LNCaP clone FGC (cell line): ENCODE results near the gene KRTAP16-1.
"Not testable (repeated sequence)": the region's sequence is repeated elsewhere in the genome, so short reads cannot be mapped to it uniquely, and the experiment has no call there.

Experiments used
- DNase-seq: peaks from one replicate; pipeline ENCODE4 v3.0.0-alpha.2; 2011; ENCODE audit warnings: low read depth
- H3K4me3 ChIP-seq: 2 replicates; pipeline ENCODE4 v1.5.1; 2011; ENCODE audit warnings: mild to moderate bottlenecking, low read depth, low read length, control low read depth
- CTCF ChIP-seq: IDR thresholded peaks from 2 replicates; pipeline ENCODE4 v1.5.1; 2012; ENCODE audit warnings: mild to moderate bottlenecking; ENCODE audit not compliant: control insufficient read depth, insufficient read depth; ENCODE audit errors: extremely low read depth

Gene KRTAP16-1, protein sequence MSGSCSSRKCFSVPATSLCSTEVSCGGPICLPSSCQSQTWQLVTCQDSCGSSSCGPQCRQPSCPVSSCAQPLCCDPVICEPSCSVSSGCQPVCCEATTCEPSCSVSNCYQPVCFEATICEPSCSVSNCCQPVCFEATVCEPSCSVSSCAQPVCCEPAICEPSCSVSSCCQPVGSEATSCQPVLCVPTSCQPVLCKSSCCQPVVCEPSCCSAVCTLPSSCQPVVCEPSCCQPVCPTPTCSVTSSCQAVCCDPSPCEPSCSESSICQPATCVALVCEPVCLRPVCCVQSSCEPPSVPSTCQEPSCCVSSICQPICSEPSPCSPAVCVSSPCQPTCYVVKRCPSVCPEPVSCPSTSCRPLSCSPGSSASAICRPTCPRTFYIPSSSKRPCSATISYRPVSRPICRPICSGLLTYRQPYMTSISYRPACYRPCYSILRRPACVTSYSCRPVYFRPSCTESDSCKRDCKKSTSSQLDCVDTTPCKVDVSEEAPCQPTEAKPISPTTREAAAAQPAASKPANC

GRCh38 chr17:41308918-41309359, at the start of gene KRTAP16-1:
Gene KRTAP16-1 (minus strand): TSS chr17:41309309. CDS start chr17:41309253, 56 bp downstream.
- no peak for TF ChIP-seq CTCF
- no peak within 1 kb of the TSS for H3K4me3 ChIP-seq
- DNase-seq = no peak

DNA sequence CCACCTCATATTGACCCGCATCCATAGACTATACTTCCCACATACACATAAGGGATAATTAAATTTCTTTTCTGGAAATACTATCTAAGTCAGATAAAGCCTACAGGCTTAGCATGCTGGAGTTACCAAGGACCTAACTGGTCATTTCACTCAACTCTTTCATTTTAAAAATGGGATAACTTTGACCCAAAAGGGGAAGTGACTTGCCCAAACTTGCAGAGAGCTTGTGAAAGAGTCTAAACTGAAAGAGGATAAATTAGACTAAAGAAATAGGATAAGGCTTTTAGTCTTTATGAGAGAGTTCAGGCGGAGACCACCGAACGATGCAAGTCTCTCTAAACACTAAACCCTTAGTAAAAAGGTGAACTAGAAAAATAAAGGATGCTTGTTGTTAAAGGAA, 45.4 kb upstream of the KRTAP16-1 start:
- no peak overlapping the region for H3K4me3 ChIP-seq
- no peak for TF ChIP-seq CTCF
- no peak for DNase-seq

DNA sequence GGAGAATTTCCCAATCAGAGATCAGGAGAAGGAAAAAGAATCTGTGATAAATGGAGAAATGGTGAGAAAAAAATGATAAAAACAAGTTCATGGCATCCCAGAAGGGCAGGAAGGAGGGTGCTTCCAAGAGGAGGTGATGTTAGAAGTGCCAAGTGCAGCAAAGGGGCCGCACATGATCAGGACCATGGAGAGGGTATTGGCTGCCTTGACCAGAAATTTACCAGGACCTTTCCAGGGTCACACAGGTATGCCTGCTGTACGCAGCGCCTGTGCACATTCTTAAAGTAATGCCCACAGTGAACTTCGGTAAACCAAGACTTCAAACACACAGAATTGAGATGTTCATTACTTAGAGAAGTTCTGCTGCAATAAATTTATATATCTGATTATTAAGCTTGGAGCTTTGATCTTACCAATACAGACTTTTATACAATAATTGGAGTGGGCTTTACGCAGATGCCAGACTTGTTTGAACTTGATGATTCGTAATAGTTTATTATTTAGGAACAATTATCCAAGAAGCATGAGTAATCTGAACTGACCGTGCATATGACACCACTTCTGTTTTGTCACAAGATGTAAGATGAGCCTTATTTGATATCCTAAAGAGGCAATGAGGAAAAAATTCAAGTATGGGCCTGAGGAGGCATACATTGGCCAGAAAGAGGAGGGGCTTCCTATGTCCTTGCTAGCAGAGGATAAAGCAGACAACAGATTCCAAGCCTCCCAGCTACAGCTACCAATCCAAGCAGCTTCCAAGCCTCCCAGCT, 43.7 kb upstream of the KRTAP16-1 start:
- no peak for DNase-seq
- TF ChIP-seq CTCF = no peak

DNA sequence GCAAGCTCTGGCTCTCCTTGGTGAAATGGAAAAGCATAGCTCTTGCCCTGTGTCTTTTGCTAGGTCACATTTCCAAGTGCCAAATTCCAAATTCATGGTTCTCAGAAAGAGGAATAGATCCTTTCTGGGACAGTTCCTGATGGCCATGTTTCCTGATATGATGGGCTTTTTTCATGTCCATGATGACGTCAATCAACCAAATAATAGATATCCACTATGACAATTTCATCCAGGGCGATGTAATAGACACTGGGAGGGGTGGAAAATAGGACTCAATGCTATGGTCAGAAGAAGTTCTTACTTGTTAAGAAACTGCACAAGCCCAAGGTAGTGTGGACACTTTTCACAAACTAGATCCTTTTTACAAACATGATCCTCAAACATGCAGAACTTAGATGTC, 42.1 kb upstream of the KRTAP16-1 start:
- no peak for TF ChIP-seq CTCF
- H3K4me3 ChIP-seq = no peak overlapping the region
- DNase-seq = no peak

More for the DNA sequence above, 43.7 kb upstream of the KRTAP16-1 start:
- H3K4me3 ChIP-seq = no peak overlapping the region

DNA sequence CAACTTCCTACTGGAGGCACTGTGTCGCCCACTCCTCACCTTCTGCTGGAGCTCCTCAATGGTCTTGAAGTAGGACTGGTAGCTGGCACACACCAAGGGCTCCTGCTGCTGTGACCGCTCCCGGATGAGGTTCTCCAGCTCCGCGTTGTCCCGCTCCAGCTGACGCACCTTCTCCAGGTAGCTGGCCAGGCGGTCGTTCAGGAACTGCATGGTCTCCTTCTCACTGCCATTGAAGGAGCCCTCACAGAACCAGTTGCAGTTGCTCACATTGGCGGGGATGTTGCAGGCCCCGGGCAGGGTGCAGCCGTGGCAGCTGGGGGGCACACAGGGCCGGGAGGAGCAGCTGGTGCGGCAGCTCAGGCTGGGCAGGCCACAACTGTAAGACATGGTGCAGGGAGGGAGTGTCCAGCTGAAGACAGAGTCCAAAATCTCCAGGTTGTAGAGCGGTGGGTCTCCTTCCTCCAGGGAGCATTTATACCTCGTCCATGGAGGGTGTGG, 41.3 kb upstream of the KRTAP16-1 start, which contains the start of gene KRT33A:
TSS of gene KRT33A (minus strand) at position 448 of the 498 bp plus-strand sequence. CDS start at position 387, 61 bp downstream.
- not testable (repeated sequence) for DNase-seq, H3K4me3 ChIP-seq

DNA sequence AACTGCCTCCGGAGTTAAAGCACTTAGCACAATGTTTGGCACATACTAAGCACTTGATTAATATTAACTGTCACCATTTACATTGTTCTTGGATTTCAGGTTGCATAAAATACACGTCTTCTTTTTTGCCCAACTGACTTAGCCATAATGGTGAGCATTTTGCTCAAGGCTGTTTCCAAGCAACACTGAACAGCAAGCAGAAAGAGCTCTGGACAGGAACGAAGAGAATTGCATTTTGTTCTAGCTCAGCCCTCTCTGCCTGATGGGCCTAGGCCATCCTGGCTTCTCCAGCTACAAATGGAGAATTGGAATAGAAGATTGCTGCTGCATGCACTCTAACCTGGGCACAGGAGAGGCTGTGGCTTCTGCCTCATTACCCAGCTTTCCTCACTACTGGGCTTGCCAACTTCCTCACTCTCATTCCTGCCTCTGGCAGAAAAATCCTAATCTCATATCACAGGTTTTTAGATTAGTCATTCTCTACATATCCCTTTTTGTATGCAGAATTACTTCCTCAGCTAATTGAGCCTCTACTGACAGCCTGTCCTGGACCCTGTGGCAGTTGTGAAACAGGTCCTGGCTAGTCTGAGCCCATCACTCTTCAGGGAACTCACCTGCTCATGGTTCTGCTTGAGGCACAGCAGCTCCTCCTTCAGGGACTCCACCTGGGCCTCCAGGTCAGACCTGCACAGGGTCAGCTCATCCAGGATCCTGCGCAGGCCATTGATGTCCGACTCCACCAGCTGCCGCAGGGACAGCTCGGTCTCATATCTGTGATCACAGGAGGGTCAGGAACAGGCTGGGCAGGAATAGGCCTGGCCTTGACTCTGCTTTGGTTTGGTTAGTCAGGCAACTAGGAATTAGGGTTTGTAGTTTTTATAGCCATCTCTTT, 39.0 kb upstream of the KRTAP16-1 start:
- no peak for DNase-seq
- H3K4me3 ChIP-seq = no peak overlapping the region
- TF ChIP-seq CTCF = no peak

- not testable (repeated sequence) for DNase-seq, H3K4me3 ChIP-seq
Measured at GRCh38 chr17:41346421-41346820, 37.3 kb upstream of the KRTAP16-1 start.
